ENCODE measurements around the gene ZNF490. TPM values are rescaled to one million over a fixed set of nuclear protein-coding genes. Genes with fewer than 3 reads are reported as not detected.

ZNF490 gene
- total RNA-seq, 2 donors from 2014 or later, result 2.0 to 2.6 TPM

GRCh38 chr19:12596485-12596884 is 14.1 kb downstream of the ZNF490 start:
- Histone ChIP-seq H3K9me3 (no peaks in the 10 kb centered on the region), H3K27ac (no peak overlapping the region), H3K4me3 (no peak overlapping the region), H3K36me3 (replicated peaks in 1 of 2; ENCODE audit: insufficient read depth in 1 of 2, low read depth in 2 of 2) (peaks cover 0 to 4% of the 10 kb centered on the region in 2 donors), H3K27me3 (no peaks in the 10 kb centered on the region), H3K4me1 (no peaks in the 10 kb centered on the region)
- 91 to 92% methylated on average over 8 to 11 of the region's 11 CpGs for WGBS, 2 donors
- no peak for DNase-seq
- TF ChIP-seq CTCF (IDR thresholded peaks at IDR 0.05), result no peak
- no peak for TF ChIP-seq POLR2A (IDR thresholded peaks at IDR 0.05)
- ATAC-seq, result no peak
- intact Hi-C loops (cut with DNase I), result no loop called here

- intact Hi-C loops (cut with DNase I), result no loop called here
- Histone ChIP-seq H3K9me3 (peaks cover 0 to 14% (median 0%) of the 10 kb centered on the region in 3 donors), H3K27ac (no peak overlapping the region), H3K27me3 (no peaks in the 10 kb centered on the region), H3K36me3 (replicated peaks in 1 of 2; ENCODE audit: insufficient read depth in 1 of 2, low read depth in 2 of 2) (peaks cover 14 to 17% of the 10 kb centered on the region in 2 donors), H3K4me3 (no peak overlapping the region), H3K4me1 (no peaks in the 10 kb centered on the region)
- DNase-seq, result no peak
- no peak for ATAC-seq
- WGBS, 2 donors, result 91 to 98% methylated on average over 9 of the region's 9 CpGs
- TF ChIP-seq CTCF (IDR thresholded peaks at IDR 0.05) (no peak), POLR2A (IDR thresholded peaks at IDR 0.05) (no peak)
Observed at GRCh38 chr19:12581100-12581499, 29.5 kb downstream of the ZNF490 start.

GRCh38 chr19:12580180-12580694 is 30.4 kb downstream of the ZNF490 start:
- peaks cover 14 to 17% of the 10 kb centered on the region in 2 donors for H3K36me3 ChIP-seq (replicated peaks in 1 of 2; ENCODE audit: insufficient read depth in 1 of 2, low read depth in 2 of 2)
- no peaks in the 10 kb centered on the region for H3K4me1 ChIP-seq
- no peak overlapping the region for H3K27ac ChIP-seq
- H3K27me3 ChIP-seq, result no peaks in the 10 kb centered on the region
- H3K9me3 ChIP-seq, result peaks cover 0 to 14% (median 0%) of the 10 kb centered on the region in 3 donors
- no peak for ATAC-seq
- DNase-seq, result no peak
- no peak for TF ChIP-seq POLR2A (IDR thresholded peaks at IDR 0.05)
- no peak for TF ChIP-seq CTCF (IDR thresholded peaks at IDR 0.05)
- H3K4me3 ChIP-seq, result no peak overlapping the region
- 92 to 96% methylated on average over 11 of the region's 11 CpGs for WGBS, 2 donors
- intact Hi-C loops (cut with DNase I), result no loop called here

- no peak overlapping the region for H3K27ac ChIP-seq
- intact Hi-C loops (cut with DNase I), result no loop called here
- H3K4me1 ChIP-seq, result no peaks in the 10 kb centered on the region
- H3K9me3 ChIP-seq, result peaks cover 0 to 14% (median 0%) of the 10 kb centered on the region in 3 donors
- WGBS, 2 donors, result 94 to 97% methylated on average over 10 of the region's 10 CpGs
- peaks cover 14 to 17% of the 10 kb centered on the region in 2 donors for H3K36me3 ChIP-seq (replicated peaks in 1 of 2; ENCODE audit: insufficient read depth in 1 of 2, low read depth in 2 of 2)
- no peak for DNase-seq
- ATAC-seq, result no peak
- no peak overlapping the region for H3K4me3 ChIP-seq
- no peaks in the 10 kb centered on the region for H3K27me3 ChIP-seq
- TF ChIP-seq CTCF (IDR thresholded peaks at IDR 0.05) (no peak), POLR2A (IDR thresholded peaks at IDR 0.05) (no peak)
Observed at GRCh38 chr19:12578641-12579040, 32.0 kb downstream of the ZNF490 start.

GRCh38 chr19:12574036-12574435 is 36.6 kb downstream of the ZNF490 start:
- TF ChIP-seq POLR2A (IDR thresholded peaks at IDR 0.05) (no peak), CTCF (IDR thresholded peaks at IDR 0.05) (no peak)
- 74 to 76% methylated on average over 7 of the region's 7 CpGs for WGBS, 2 donors
- intact Hi-C loops (cut with DNase I), result no loop called here
- Histone ChIP-seq H3K27ac (no peak overlapping the region), H3K36me3 (replicated peaks in 1 of 2; ENCODE audit: insufficient read depth in 1 of 2, low read depth in 2 of 2) (no peaks in the 10 kb centered on the region), H3K27me3 (no peaks in the 10 kb centered on the region), H3K9me3 (no peaks in the 10 kb centered on the region), H3K4me3 (no peak overlapping the region), H3K4me1 (no peaks in the 10 kb centered on the region)
- no peak for DNase-seq
- no peak for ATAC-seq
